Stomach smooth muscle (tissue), 2 donors: ENCODE measurements around the gene CTNNA3.

Source experiments
- H3K27ac ChIP-seq: one replicate; pipeline ENCODE4 v1.7.0; 2013; ENCODE audit warnings: mild to moderate bottlenecking, low read length, inconsistent platforms
- H3K27me3 ChIP-seq, 2 donors: one replicate each; pipeline ENCODE4 v1.7.0; 2013; ENCODE audit warnings: low read length in 2 of 2; ENCODE audit not compliant: insufficient read depth in 2 of 2, control insufficient read depth in 1 of 2
- H3K36me3 ChIP-seq, 2 donors: one replicate each; pipeline ENCODE4 v1.7.0; 2013; ENCODE audit warnings: low read length in 2 of 2; ENCODE audit not compliant: control insufficient read depth in 2 of 2, insufficient read depth in 2 of 2
- H3K4me1 ChIP-seq: one replicate; pipeline ENCODE4 v1.7.0; 2013; ENCODE audit warnings: low read length; ENCODE audit not compliant: control insufficient read depth, insufficient read depth
- H3K4me3 ChIP-seq, 2 donors: one replicate each; pipeline ENCODE4 v1.7.0; 2013; ENCODE audit warnings: low read length in 2 of 2
- H3K9ac ChIP-seq, 2 donors: one replicate each; pipeline ENCODE4 v1.7.0; 2013; ENCODE audit warnings: low read length in 2 of 2, mild to moderate bottlenecking in 1 of 2
- H3K9me3 ChIP-seq, 2 donors: one replicate each; pipeline ENCODE4 v1.7.0; 2013; ENCODE audit warnings: low read length in 2 of 2; ENCODE audit not compliant: control insufficient read depth in 2 of 2
- donor health status: healthy.
- donor health status: Pancreatic carcinoma.

The CTNNA3 gene

DNA sequence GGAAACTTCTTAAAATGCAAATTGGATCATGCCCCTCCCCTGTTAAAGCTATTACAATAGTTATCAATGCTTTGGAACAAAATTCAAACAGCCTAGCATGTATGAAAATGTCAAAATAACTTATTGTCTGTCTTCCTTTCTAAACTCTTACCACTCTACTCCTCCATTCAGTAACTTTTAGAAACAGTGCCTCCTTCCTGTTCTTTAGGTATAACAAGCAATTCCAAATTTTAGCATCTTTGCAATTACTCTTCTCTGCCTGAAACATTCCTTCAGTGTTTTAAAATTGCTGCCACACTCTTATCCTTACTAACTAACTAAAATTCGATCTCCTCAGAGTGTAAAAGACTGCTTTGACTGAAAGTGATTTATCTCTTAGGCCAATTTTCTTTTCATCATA, 1430.6 kb downstream of the CTNNA3 start:
- Histone ChIP-seq H3K9me3 (no peaks in the 10 kb centered on the region), H3K4me1 (no peaks in the 10 kb centered on the region), H3K9ac (no peak overlapping the region), H3K36me3 (no peaks in the 10 kb centered on the region), H3K4me3 (no peak overlapping the region), H3K27me3 (no peaks in the 10 kb centered on the region), H3K27ac (no peak overlapping the region)

DNA sequence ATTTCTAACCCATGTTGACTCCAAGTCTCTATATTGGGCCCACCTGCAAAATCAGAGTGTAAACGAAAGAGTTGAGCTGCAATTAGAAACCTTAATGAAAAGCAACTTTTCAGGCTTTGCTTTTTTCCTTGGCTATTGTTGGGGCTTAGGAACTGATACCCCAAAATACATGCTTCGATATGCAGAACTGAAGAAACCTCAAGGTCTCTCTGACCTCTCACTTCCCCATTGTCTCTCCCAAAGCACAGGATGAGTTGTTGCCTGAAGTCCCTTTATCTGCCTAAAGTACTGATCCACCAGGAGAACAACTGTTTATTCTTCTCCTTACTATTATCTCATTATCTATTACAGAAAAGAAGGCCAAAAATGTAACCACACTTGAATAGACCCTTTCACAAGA, 1436.2 kb downstream of the CTNNA3 start:
- no peak overlapping the region for H3K27ac ChIP-seq
- no peaks in the 10 kb centered on the region for H3K27me3 ChIP-seq
- no peaks in the 10 kb centered on the region for H3K36me3 ChIP-seq
- H3K4me1 ChIP-seq = no peaks in the 10 kb centered on the region
- no peaks in the 10 kb centered on the region for H3K9me3 ChIP-seq
- H3K9ac ChIP-seq = no peak overlapping the region
- H3K4me3 ChIP-seq = no peak overlapping the region

DNA sequence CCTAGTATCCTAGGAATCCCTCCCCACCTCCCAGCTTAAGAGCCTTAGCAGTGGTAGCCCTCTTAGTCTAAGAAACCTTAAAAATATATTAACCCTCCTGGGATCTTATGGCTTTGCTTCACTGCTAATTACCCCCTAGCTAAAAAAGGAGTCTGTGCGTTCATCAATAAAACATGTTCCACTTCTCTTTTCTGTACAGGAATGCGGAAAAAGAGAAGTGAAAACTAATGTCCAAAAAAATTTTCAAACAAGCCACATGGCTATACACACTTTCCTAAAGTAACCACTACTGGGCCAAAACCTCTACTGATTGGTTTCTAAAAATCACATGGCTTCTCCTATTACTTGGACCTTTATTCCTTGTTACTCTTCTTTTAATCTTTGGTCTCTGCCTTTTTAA, 1437.3 kb downstream of the CTNNA3 start:
- Histone ChIP-seq H3K4me1 (no peaks in the 10 kb centered on the region), H3K36me3 (no peaks in the 10 kb centered on the region), H3K27me3 (no peaks in the 10 kb centered on the region), H3K4me3 (no peak overlapping the region), H3K27ac (no peak overlapping the region), H3K9ac (no peak overlapping the region), H3K9me3 (no peaks in the 10 kb centered on the region)

DNA sequence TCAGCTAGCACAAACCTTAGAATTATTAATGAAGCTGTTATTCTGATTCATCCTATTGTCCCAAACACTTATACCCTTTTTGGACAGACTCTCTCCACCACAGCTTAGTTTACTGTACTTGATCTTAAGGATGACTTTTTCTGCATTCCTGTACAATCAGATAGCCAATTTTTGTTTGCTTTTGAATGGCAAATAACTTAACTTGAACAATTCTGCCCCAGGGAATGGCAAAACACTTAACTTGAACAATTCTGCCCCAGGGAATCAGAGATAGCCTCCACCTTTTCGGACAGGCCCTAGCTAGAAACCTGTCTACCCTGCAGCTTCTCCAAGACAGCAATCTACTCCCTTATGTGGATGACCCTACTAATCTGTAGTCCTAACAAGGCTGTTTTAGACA, 1438.2 kb downstream of the CTNNA3 start:
- Histone ChIP-seq H3K9me3 (no peaks in the 10 kb centered on the region), H3K36me3 (no peaks in the 10 kb centered on the region), H3K4me3 (no peak overlapping the region), H3K4me1 (no peaks in the 10 kb centered on the region), H3K9ac (no peak overlapping the region), H3K27me3 (no peaks in the 10 kb centered on the region), H3K27ac (no peak overlapping the region)

DNA sequence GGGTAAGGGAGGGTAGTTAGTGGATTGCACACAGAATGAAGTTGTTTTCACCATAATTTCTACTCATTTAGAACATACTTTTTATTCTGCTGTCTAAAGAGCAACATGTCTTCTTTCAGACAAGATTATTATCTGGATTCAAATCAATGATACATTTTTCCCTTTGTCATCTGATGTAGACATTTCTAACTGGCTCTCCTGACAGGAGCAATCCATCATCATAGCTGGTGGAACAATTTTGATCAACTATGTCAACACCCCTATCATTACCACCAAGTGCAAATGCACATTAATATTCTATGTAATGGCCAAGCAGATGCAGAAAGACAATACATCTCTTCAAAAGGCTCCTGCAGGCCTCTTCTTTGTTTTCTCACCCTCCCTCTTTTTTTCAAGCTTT, 1443.0 kb downstream of the CTNNA3 start:
- H3K9ac ChIP-seq = no peak overlapping the region
- H3K27me3 ChIP-seq = no peaks in the 10 kb centered on the region
- H3K4me1 ChIP-seq = no peaks in the 10 kb centered on the region
- H3K36me3 ChIP-seq = no peaks in the 10 kb centered on the region
- no peak overlapping the region for H3K4me3 ChIP-seq
- no peaks in the 10 kb centered on the region for H3K9me3 ChIP-seq
- no peak overlapping the region for H3K27ac ChIP-seq

DNA sequence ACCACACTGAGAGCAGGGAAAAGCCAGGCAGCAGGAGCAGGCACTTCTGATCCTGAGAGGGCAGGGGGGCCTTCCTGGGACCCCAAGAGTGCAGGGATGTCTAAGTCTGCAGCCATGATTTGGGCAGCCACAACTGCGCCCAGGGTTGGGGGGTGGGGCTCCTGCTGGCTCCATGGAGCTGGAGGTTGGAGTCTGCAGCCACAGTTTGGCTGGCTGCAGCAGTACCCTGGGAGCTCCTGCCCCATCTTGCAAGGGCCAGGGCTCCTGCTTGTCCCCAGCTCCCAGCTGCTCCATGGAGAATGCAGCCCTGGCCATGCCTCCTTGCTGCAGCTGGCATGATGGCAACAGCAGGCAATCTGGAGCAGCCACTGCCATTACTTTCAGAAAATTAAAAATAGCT, 1449.8 kb downstream of the CTNNA3 start:
- Histone ChIP-seq H3K27me3 (no peaks in the 10 kb centered on the region), H3K27ac (no peak overlapping the region), H3K4me1 (no peaks in the 10 kb centered on the region), H3K4me3 (no peak overlapping the region), H3K9ac (no peak overlapping the region), H3K9me3 (no peaks in the 10 kb centered on the region), H3K36me3 (no peaks in the 10 kb centered on the region)

DNA sequence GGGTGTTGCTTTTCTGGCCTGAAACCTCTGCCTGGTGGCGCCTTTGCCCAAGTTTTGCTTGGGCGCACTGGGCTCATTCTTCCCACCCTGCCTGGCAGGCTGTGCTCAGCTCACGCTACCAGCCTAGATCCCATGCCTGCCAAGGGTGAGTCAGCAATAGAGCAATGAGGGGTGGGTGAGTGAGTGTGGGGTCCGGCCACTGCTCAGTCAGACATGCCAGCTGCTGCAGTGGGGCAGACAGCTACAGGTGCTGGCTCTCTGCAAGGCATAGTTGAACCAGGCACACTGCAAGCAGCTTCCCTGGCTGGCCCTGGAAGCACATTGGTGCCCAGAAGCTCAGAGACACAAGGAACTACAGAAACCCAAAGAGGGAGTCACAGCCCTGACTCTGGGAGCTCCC, 1451.0 kb downstream of the CTNNA3 start:
- Histone ChIP-seq H3K4me3 (no peak overlapping the region), H3K27me3 (no peaks in the 10 kb centered on the region), H3K36me3 (no peaks in the 10 kb centered on the region), H3K4me1 (no peaks in the 10 kb centered on the region), H3K27ac (no peak overlapping the region), H3K9me3 (no peaks in the 10 kb centered on the region), H3K9ac (no peak overlapping the region)

DNA sequence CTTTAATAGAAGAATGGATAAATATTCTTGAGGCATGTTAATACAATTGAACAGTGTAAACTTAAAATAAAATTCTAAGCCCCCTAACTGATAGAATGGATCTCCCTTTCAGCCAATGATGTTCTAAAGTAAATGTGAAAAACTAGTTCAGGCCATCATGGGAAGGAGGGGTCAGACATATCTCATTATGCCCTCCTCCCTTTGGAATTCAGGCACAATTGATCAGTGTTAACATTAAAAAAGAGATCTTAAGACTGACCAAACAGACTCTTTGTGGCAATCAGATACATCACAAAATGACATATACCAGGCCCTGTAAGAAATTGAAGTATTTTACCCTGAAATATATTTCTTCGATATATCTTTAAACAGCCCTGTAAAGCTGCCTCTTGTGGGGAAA, 1453.1 kb downstream of the CTNNA3 start:
- no peaks in the 10 kb centered on the region for H3K36me3 ChIP-seq
- H3K9ac ChIP-seq = no peak overlapping the region
- H3K27me3 ChIP-seq = no peaks in the 10 kb centered on the region
- H3K4me1 ChIP-seq = no peaks in the 10 kb centered on the region
- H3K4me3 ChIP-seq = no peak overlapping the region
- no peaks in the 10 kb centered on the region for H3K9me3 ChIP-seq
- no peak overlapping the region for H3K27ac ChIP-seq

DNA sequence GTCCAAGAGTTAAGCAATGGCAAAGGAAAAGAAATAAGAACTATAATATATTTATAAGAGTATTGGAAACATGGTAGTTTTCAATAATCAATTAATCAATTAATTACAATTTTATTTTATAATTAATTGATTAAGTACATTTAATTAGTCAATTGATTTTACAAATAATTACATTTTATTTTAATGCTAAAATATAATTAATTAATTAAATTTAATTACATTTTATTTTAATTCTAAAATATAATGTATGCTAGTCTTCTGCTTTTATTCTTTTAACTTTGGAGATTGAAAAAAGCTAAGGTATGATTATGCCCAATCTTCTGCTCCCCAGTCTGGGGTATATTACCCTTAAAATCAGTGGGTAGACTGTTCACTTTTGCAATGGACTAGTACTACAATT, 1456.9 kb downstream of the CTNNA3 start:
- H3K9me3 ChIP-seq = no peaks in the 10 kb centered on the region
- H3K36me3 ChIP-seq = no peaks in the 10 kb centered on the region
- no peak overlapping the region for H3K9ac ChIP-seq

DNA sequence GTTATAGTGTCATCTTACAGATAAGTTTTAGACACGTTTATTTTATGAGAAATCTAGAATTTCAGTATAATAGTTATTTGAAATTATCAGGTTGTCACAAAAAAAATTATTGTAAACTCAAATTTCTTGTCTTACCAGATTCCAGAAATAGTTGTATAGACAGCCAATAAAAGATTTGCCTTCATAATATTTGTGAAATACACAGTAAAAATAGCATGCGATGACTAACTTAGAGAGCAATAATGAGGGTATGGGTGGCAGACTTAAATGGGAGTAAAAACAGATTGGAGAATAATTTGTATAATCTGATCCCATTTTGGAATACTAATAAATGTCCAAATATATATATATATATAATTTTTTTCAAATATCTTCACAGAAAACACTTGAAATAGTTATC, 1457.7 kb downstream of the CTNNA3 start:
- no peaks in the 10 kb centered on the region for H3K27me3 ChIP-seq
- no peak overlapping the region for H3K9ac ChIP-seq
- H3K9me3 ChIP-seq = no peaks in the 10 kb centered on the region
- no peak overlapping the region for H3K4me3 ChIP-seq
- no peaks in the 10 kb centered on the region for H3K36me3 ChIP-seq
- H3K4me1 ChIP-seq = no peaks in the 10 kb centered on the region
- no peak overlapping the region for H3K27ac ChIP-seq

More for the DNA sequence above, 1456.9 kb downstream of the CTNNA3 start:
- Histone ChIP-seq H3K4me3 (no peak overlapping the region), H3K4me1 (no peaks in the 10 kb centered on the region), H3K27me3 (no peaks in the 10 kb centered on the region), H3K27ac (no peak overlapping the region)

DNA sequence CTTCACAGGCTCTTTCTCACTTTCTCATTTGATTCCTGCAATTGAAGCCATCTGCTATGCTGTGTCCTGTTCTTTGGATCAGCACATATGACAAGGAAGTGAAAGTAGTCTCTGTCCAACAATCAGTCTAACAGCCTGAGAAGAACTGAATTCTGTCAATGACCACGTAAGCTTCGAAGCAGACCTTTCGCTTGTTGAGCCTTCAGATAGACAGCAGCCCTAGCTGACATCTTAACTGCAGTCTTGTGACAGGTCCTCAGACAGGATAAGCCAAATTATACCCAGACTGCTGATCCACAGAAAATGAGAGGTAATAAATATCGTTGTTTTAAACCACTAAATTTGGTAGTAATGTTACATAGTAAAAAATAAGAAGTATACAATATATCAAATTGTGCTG, 1461.1 kb downstream of the CTNNA3 start:
- Histone ChIP-seq H3K27me3 (no peaks in the 10 kb centered on the region), H3K36me3 (no peaks in the 10 kb centered on the region), H3K27ac (no peak overlapping the region), H3K4me1 (no peaks in the 10 kb centered on the region), H3K4me3 (no peak overlapping the region), H3K9me3 (peaks cover 0 to 5% of the 10 kb centered on the region in 2 donors), H3K9ac (no peak overlapping the region)

DNA sequence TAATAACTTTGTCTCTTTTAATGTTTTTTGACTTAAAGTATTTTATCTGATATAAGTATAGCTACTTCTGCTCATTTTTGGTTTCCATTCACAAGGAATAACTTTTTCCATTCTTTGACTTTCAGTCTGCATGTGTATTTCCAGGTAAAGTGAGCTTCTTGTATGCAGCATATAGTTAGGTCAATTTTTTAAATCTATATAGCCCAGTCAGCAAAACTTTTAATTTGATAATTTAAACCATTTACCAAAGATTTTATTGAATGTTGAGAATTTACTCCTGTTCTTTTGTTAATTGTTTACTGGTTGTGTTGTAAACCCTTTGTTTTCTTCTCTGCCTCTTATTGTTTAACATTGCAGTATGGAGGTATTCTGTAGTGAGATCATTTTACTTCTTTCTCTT, 1467.1 kb downstream of the CTNNA3 start:
- H3K36me3 ChIP-seq = no peaks in the 10 kb centered on the region

More for the DNA sequence above, 1467.1 kb downstream of the CTNNA3 start:
- H3K9ac ChIP-seq = no peak overlapping the region
- H3K27ac ChIP-seq = no peak overlapping the region
- H3K4me3 ChIP-seq = no peak overlapping the region
- peaks cover 0 to 5% of the 10 kb centered on the region in 2 donors for H3K9me3 ChIP-seq
- H3K4me1 ChIP-seq = no peaks in the 10 kb centered on the region
- no peaks in the 10 kb centered on the region for H3K27me3 ChIP-seq
